CD4-positive, alpha-beta T cell treated with Interferon gamma for 1 hour (primary cell): Measurements from ENCODE around the gene CALB2.
"Not testable (repeated sequence)": the region's sequence is repeated elsewhere in the genome, so short reads cannot be mapped to it uniquely, and the experiment has no call there.

ENCODE experiments used
- DNase-seq: peaks from one replicate; pipeline ENCODE4 v3.0.0-alpha.2; 2020

CALB2 gene

GRCh38 chr16:71353736-71354135 lies 4.8 kb upstream of the CALB2 start:
- no peak for DNase-seq

GRCh38 chr16:71354156-71354555 lies 4.4 kb upstream of the CALB2 start:
- no peak for DNase-seq

- no peak for DNase-seq
Observed at GRCh38 chr16:71356051-71356740, 2.3 kb upstream of the CALB2 start.

GRCh38 chr16:71356936-71357335 lies 1.6 kb upstream of the CALB2 start:
- DNase-seq = not testable (repeated sequence)

GRCh38 chr16:71357681-71358080 lies 842 bp upstream of the CALB2 start:
- DNase-seq = no peak

- DNase-seq = no peak
Observed at GRCh38 chr16:71359431-71359830, 908 bp downstream of the CALB2 start.

GRCh38 chr16:71360378-71360777 lies 1.9 kb downstream of the CALB2 start:
- DNase-seq = no peak

GRCh38 chr16:71364133-71364681 lies 5.7 kb downstream of the CALB2 start:
- no peak for DNase-seq

- no peak for DNase-seq
Observed at GRCh38 chr16:71365021-71365420, 6.5 kb downstream of the CALB2 start.

GRCh38 chr16:71367241-71367976 lies 8.9 kb downstream of the CALB2 start:
- DNase-seq = no peak

GRCh38 chr16:71368958-71369357 lies 10.4 kb downstream of the CALB2 start:
- no peak for DNase-seq

GRCh38 chr16:71369494-71369893 lies 11.0 kb downstream of the CALB2 start:
- DNase-seq = no peak

- DNase-seq = no peak
Observed at GRCh38 chr16:71371237-71371636, 12.7 kb downstream of the CALB2 start.

GRCh38 chr16:71373073-71373472 lies 14.6 kb downstream of the CALB2 start:
- DNase-seq = no peak

- no peak for DNase-seq
Observed at GRCh38 chr16:71376465-71377157, 18.1 kb downstream of the CALB2 start.

- no peak for DNase-seq
Observed at GRCh38 chr16:71379711-71380110, 21.2 kb downstream of the CALB2 start.

- DNase-seq = no peak
Observed at GRCh38 chr16:71380831-71381230, 22.3 kb downstream of the CALB2 start.

- DNase-seq = no peak
Observed at GRCh38 chr16:71383054-71383773, 24.7 kb downstream of the CALB2 start.

GRCh38 chr16:71384073-71384724 lies 25.7 kb downstream of the CALB2 start:
- DNase-seq = no peak

- no peak for DNase-seq
Observed at GRCh38 chr16:71387045-71387871, 28.7 kb downstream of the CALB2 start.

GRCh38 chr16:71389330-71389729 lies 30.8 kb downstream of the CALB2 start:
- no peak for DNase-seq
